H9 (cell line): ENCODE data around the gene CAV2. TPM values are rescaled to one million over a fixed set of nuclear protein-coding genes. Genes with fewer than 3 reads are reported as not detected.

Experiments used
- DNase-seq: peaks from one replicate; pipeline ENCODE4 v3.0.0-alpha.2; 2017
- H2AFZ ChIP-seq: one replicate; pipeline ENCODE4 v1.6.1; 2013; ENCODE audit warnings: mild to moderate bottlenecking, low read length, control low read depth, moderate library complexity
- H2AK5ac ChIP-seq: 2 replicates; pipeline ENCODE4 v1.6.1; 2013; ENCODE audit warnings: low read length, control low read depth, mixed read lengths; ENCODE audit not compliant: insufficient read length
- H2BK120ac ChIP-seq: one replicate; pipeline ENCODE4 v1.6.1; 2013; ENCODE audit warnings: low read depth, mild to moderate bottlenecking, low read length, control low read depth, inconsistent platforms; ENCODE audit not compliant: poor library complexity, severe bottlenecking
- H2BK12ac ChIP-seq: 2 replicates; pipeline ENCODE4 v1.6.1; 2013; ENCODE audit warnings: low read length, control low read depth, mixed read lengths, low read depth; ENCODE audit not compliant: insufficient read length
- H2BK15ac ChIP-seq: 2 replicates; pipeline ENCODE4 v1.6.1; 2013; ENCODE audit warnings: low read depth, low read length, control low read depth
- H2BK20ac ChIP-seq: one replicate; pipeline ENCODE4 v1.6.1; 2013; ENCODE audit warnings: low read depth, mild to moderate bottlenecking, low read length, control low read depth, inconsistent platforms; ENCODE audit not compliant: poor library complexity, severe bottlenecking
- H2BK5ac ChIP-seq: 2 replicates; pipeline ENCODE4 v1.6.1; 2013; ENCODE audit warnings: low read length, control low read depth, mixed read lengths; ENCODE audit not compliant: insufficient read length
- H3K14ac ChIP-seq: 2 replicates; pipeline ENCODE4 v1.6.1; 2013; ENCODE audit warnings: low read length, control low read depth; ENCODE audit not compliant: insufficient read depth
- H3K18ac ChIP-seq: 2 replicates; pipeline ENCODE4 v1.6.1; 2013; ENCODE audit warnings: low read depth, mild to moderate bottlenecking, mixed read lengths, low read length, control low read depth; ENCODE audit not compliant: insufficient read length
- H3K23ac ChIP-seq: 2 replicates; pipeline ENCODE4 v1.6.1; 2013; ENCODE audit warnings: low read length, control low read depth, mixed read lengths, low read depth; ENCODE audit not compliant: insufficient read length
- H3K23me2 ChIP-seq: 2 replicates; pipeline ENCODE4 v1.6.1; 2013; ENCODE audit warnings: low read depth, mild to moderate bottlenecking, mixed read lengths, low read length, control low read depth; ENCODE audit not compliant: insufficient read length, poor library complexity, severe bottlenecking
- H3K27ac ChIP-seq: 2 replicates; pipeline ENCODE4 v1.5.1; 2013; ENCODE audit warnings: low read length, control low read depth, mixed read lengths, low read depth; ENCODE audit not compliant: insufficient read length
- H3K27me3 ChIP-seq: 2 replicates; pipeline ENCODE4 v1.6.1; 2013; ENCODE audit warnings: low read length, control low read depth, inconsistent platforms; ENCODE audit not compliant: insufficient read depth
- H3K4ac ChIP-seq: 2 replicates; pipeline ENCODE4 v1.6.1; 2013; ENCODE audit warnings: low read depth, mild to moderate bottlenecking, control low read depth, inconsistent platforms, low read length, moderate library complexity
- H3K4me1 ChIP-seq: 2 replicates; pipeline ENCODE4 v1.6.1; 2013; ENCODE audit warnings: low read length, control low read depth, inconsistent platforms; ENCODE audit not compliant: insufficient read depth
- H3K4me2 ChIP-seq: 2 replicates; pipeline ENCODE4 v1.6.1; 2013; ENCODE audit warnings: low read length, control low read depth, mixed read lengths; ENCODE audit not compliant: insufficient read length, insufficient read depth
- H3K56ac ChIP-seq: 2 replicates; pipeline ENCODE4 v1.6.1; 2013; ENCODE audit warnings: low read depth, mild to moderate bottlenecking, mixed read lengths, low read length, control low read depth; ENCODE audit not compliant: insufficient read length
- H3K79me1 ChIP-seq: 2 replicates; pipeline ENCODE4 v1.6.1; 2013; ENCODE audit warnings: low read depth, mild to moderate bottlenecking, moderate library complexity, low read length, control low read depth, inconsistent platforms; ENCODE audit not compliant: insufficient read depth, poor library complexity, severe bottlenecking
- H3K79me2 ChIP-seq: 2 replicates; pipeline ENCODE4 v1.6.1; 2013; ENCODE audit warnings: low read length, control low read depth, inconsistent platforms; ENCODE audit not compliant: insufficient read depth
- H3K9ac ChIP-seq: 2 replicates; pipeline ENCODE4 v1.6.1; 2013; ENCODE audit warnings: low read length, control low read depth, mixed read lengths; ENCODE audit not compliant: insufficient read length; ENCODE audit errors: extremely low read depth
- H3K9me3 ChIP-seq: one replicate; pipeline ENCODE4 v1.6.1; 2013; ENCODE audit warnings: low read depth, low read length, inconsistent platforms; ENCODE audit not compliant: control insufficient read depth
- H3T11ph ChIP-seq: one replicate; pipeline ENCODE4 v1.6.1; 2013; ENCODE audit warnings: mild to moderate bottlenecking, low read length, control low read depth, inconsistent platforms
- H4K20me1 ChIP-seq: one replicate; pipeline ENCODE4 v1.6.1; 2013; ENCODE audit not compliant: control insufficient read depth, insufficient read length, insufficient read depth
- H4K5ac ChIP-seq: 2 replicates; pipeline ENCODE4 v1.6.1; 2013; ENCODE audit warnings: low read depth, mild to moderate bottlenecking, mixed read lengths, low read length, control low read depth; ENCODE audit not compliant: insufficient read length
- H4K8ac ChIP-seq: replicated peaks from 2 replicates; pipeline ENCODE4 v1.6.1; 2013; ENCODE audit warnings: low read length, control low read depth, mixed read lengths, low read depth; ENCODE audit not compliant: insufficient read length
- H4K91ac ChIP-seq: 2 replicates; pipeline ENCODE4 v1.6.1; 2013; ENCODE audit warnings: low read depth, mild to moderate bottlenecking, moderate library complexity, mixed read lengths, low read length, control low read depth; ENCODE audit not compliant: insufficient read length
- H3K27ac Mint-ChIP-seq, 3 experiments: 2 replicates in 2 of 3; 3 replicates in 1 of 3; pipeline ENCODE4 v1.8.0; 2020 to 2021; ENCODE audit warnings: mixed read lengths in 3 of 3, mild to moderate bottlenecking in 1 of 3, moderate library complexity in 1 of 3
- H3K27me3 Mint-ChIP-seq: 2 replicates; pipeline ENCODE4 v1.8.0; 2021; ENCODE audit warnings: low read depth, mild to moderate bottlenecking, moderate library complexity, mixed read lengths
- H3K36me3 Mint-ChIP-seq, 3 experiments: 2 replicates in 2 of 3; 3 replicates in 1 of 3; pipeline ENCODE4 v1.8.0; 2020 to 2021; ENCODE audit warnings: low read depth in 3 of 3, mixed read lengths in 3 of 3; ENCODE audit not compliant: insufficient read depth in 1 of 3
- H3K4me1 Mint-ChIP-seq, 2 experiments: 2 replicates each; pipeline ENCODE4 v1.8.0; 2020; ENCODE audit warnings: mixed read lengths in 2 of 2
- H3K4me3 Mint-ChIP-seq, 2 experiments: 2 replicates in 1 of 2; 3 replicates in 1 of 2; pipeline ENCODE4 v1.8.0; 2020 to 2021; ENCODE audit warnings: mild to moderate bottlenecking in 2 of 2, mixed read lengths in 2 of 2, moderate library complexity in 1 of 2
- H3K9me3 Mint-ChIP-seq, 2 experiments: 2 replicates in 1 of 2; 3 replicates in 1 of 2; pipeline ENCODE4 v1.8.0; 2020; ENCODE audit warnings: mild to moderate bottlenecking in 2 of 2, mixed read lengths in 2 of 2, moderate library complexity in 1 of 2
- WGBS: extraction: QIAGEN DNeasy Blood & Tissue Kit; methylation state at CpG from one replicate; pipeline ENCODE4 v1.1.7; 2013; ENCODE audit warnings: missing lambda C conversion rate, low lambda C conversion rate, mixed read lengths; ENCODE audit not compliant: insufficient read length; ENCODE audit errors: extremely low coverage; 5-methylcytosine and 5-hydroxymethylcytosine counted together
- total RNA-seq: library from RNA; stranded (reverse); gene quantifications from 2 replicates; pipeline ENCODE4 v1.2.1, GENCODE V29; 2021
- TF ChIP-seq, protein P1 (sequence below): fragments of 200-600 bp; sonication (generic); conservative IDR thresholded peaks from 3 replicates; pipeline ENCODE4 v1.8.0; 2021; ENCODE audit warnings: antibody characterized with exemption, mild to moderate bottlenecking

CAV2 gene
- total RNA-seq, 1 experiment from 2014 or later = 3.7 TPM

DNA sequence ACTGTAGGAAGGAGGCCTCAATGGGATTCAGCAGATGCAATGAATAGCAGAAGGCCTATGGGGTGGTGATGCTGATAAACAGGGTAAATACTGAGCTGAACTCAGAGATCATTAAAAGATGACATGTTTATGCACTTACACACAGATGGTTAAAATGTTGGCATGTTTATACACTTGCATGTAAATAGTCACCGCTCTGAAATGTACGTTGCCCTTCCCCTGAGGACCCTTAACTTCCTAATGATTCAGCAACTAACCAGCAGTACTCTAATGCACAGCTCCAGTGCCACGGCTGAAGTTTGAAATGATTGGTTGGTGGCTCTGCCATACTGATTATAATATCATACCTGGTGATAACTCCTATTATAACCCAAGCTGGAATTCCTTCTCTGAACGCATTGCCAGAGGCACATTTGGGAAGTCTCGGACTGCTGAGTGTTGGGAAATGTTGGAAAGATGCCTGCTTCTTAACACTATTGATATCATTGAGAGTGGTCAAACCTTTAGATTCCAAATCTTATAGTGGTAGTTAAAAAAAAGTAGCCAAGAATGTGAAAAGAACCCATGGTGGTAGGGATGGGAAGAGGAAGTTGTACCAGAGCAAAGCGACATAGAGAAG, 21.6 kb downstream of the CAV2 start:
- no CpG with 5 or more reads among the region's 6 CpGs for WGBS
- H3K36me3 Mint-ChIP-seq = no peaks in the 10 kb centered on the region
- Histone ChIP-seq H3K79me1 (no peaks in the 10 kb centered on the region), H3K23me2 (peaks cover 12% of the 10 kb centered on the region), H4K91ac (no peak overlapping the region), H2BK20ac (no peak overlapping the region), H2BK120ac (no peak overlapping the region), H2BK5ac (no peak overlapping the region), H3K56ac (no peak overlapping the region), H3K14ac (no peak overlapping the region), H3K9me3 (no peaks in the 10 kb centered on the region), H2BK15ac (no peak overlapping the region), H4K20me1 (no peaks in the 10 kb centered on the region), H3K4me1 (peaks cover 4% of the 10 kb centered on the region; the same call in 1 of the 2 replicates), H2AK5ac (no peak overlapping the region), H4K8ac (no peak overlapping the region), H3K23ac (no peak overlapping the region), H4K5ac (no peak overlapping the region), H3K4ac (no peak overlapping the region), H3K9ac (no peak overlapping the region), H2AFZ (no peak overlapping the region), H3K4me2 (no peak overlapping the region), H3K79me2 (no peaks in the 10 kb centered on the region), H2BK12ac (no peak overlapping the region), H3K18ac (no peak overlapping the region), H3K27me3 (no peaks in the 10 kb centered on the region), H3T11ph (no peak overlapping the region), H3K27ac (no peak overlapping the region)
- H3K4me3 Mint-ChIP-seq = no peak overlapping the region
- no peak for DNase-seq
- H3K27ac Mint-ChIP-seq = no peak overlapping the region
- peaks cover 6% of the 10 kb centered on the region for H3K27me3 Mint-ChIP-seq
- H3K4me1 Mint-ChIP-seq = peaks cover 32 to 37% of the 10 kb centered on the region in 2 experiments
- H3K9me3 Mint-ChIP-seq = no peaks in the 10 kb centered on the region
- TF ChIP-seq, protein P1, sequence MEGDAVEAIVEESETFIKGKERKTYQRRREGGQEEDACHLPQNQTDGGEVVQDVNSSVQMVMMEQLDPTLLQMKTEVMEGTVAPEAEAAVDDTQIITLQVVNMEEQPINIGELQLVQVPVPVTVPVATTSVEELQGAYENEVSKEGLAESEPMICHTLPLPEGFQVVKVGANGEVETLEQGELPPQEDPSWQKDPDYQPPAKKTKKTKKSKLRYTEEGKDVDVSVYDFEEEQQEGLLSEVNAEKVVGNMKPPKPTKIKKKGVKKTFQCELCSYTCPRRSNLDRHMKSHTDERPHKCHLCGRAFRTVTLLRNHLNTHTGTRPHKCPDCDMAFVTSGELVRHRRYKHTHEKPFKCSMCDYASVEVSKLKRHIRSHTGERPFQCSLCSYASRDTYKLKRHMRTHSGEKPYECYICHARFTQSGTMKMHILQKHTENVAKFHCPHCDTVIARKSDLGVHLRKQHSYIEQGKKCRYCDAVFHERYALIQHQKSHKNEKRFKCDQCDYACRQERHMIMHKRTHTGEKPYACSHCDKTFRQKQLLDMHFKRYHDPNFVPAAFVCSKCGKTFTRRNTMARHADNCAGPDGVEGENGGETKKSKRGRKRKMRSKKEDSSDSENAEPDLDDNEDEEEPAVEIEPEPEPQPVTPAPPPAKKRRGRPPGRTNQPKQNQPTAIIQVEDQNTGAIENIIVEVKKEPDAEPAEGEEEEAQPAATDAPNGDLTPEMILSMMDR = no peak
